NOMO-1 treated with dmso at 0.1 percent for 144 hours (cell line): ENCODE measurements around the gene CSNK1E.

ENCODE experiments used
- DNase-seq: peaks from one replicate; lab custom pipeline; 2025; ENCODE audit not compliant: unreplicated experiment; lab: John Stamatoyannopoulos, UW

CSNK1E gene

GRCh38 chr22:38308791-38309498 lies 8.3 kb downstream of the CSNK1E start:
- DNase-seq = no peak

GRCh38 chr22:38305471-38306448 lies 11.5 kb downstream of the CSNK1E start:
- no peak for DNase-seq

GRCh38 chr22:38304526-38304925 lies 12.7 kb downstream of the CSNK1E start:
- DNase-seq = no peak

GRCh38 chr22:38303974-38304373 lies 13.3 kb downstream of the CSNK1E start:
- DNase-seq = no peak

- DNase-seq = no peak
Measured at GRCh38 chr22:38302906-38303305, 14.3 kb downstream of the CSNK1E start.

GRCh38 chr22:38300946-38301345 lies 16.3 kb downstream of the CSNK1E start:
- DNase-seq = no peak

- no peak for DNase-seq
Measured at GRCh38 chr22:38300197-38300945, 16.9 kb downstream of the CSNK1E start.

GRCh38 chr22:38299770-38300102 lies 17.5 kb downstream of the CSNK1E start:
- no peak for DNase-seq

GRCh38 chr22:38298312-38299005 lies 18.8 kb downstream of the CSNK1E start:
- DNase-seq = no peak

- no peak for DNase-seq
Measured at GRCh38 chr22:38296372-38296771, 20.9 kb downstream of the CSNK1E start.

- DNase-seq = no peak
Measured at GRCh38 chr22:38295863-38296262, 21.4 kb downstream of the CSNK1E start.

GRCh38 chr22:38295339-38295738 lies 21.9 kb downstream of the CSNK1E start:
- DNase-seq = no peak

- no peak for DNase-seq
Measured at GRCh38 chr22:38294193-38294592, 23.0 kb downstream of the CSNK1E start.

GRCh38 chr22:38292694-38293093 lies 24.5 kb downstream of the CSNK1E start:
- no peak for DNase-seq

- no peak for DNase-seq
Measured at GRCh38 chr22:38291201-38291777, 25.9 kb downstream of the CSNK1E start.

- no peak for DNase-seq
Measured at GRCh38 chr22:38290347-38290746, 26.9 kb downstream of the CSNK1E start.

GRCh38 chr22:38289583-38290082 lies 27.6 kb downstream of the CSNK1E start:
- no peak for DNase-seq

- no peak for DNase-seq
Measured at GRCh38 chr22:38286915-38287669, 30.1 kb downstream of the CSNK1E start.

GRCh38 chr22:38285018-38285417 lies 32.2 kb downstream of the CSNK1E start:
- no peak for DNase-seq

- DNase-seq = no peak
Measured at GRCh38 chr22:38284042-38284402, 33.2 kb downstream of the CSNK1E start.
